Umbilical cord (tissue), 2 donors: Measurements from ENCODE around the gene THRAP3. TPM values are rescaled to one million over a fixed set of nuclear protein-coding genes. Genes with fewer than 3 reads are reported as not detected.
"Not testable (repeated sequence)": the region's sequence is repeated elsewhere in the genome, so short reads cannot be mapped to it uniquely, and the experiment has no call there.

Source experiments
- DNase-seq: peaks from one replicate; pipeline ENCODE4 v3.0.0-alpha.2; 2015; ENCODE audit warnings: low spot score
- total RNA-seq: library from RNA; depleted of rRNA; stranded (reverse); fragments of >200 nt; gene quantifications from one replicate; pipeline ENCODE4 v1.2.3, GENCODE V29; 2014; ENCODE audit warnings: low replicate concordance; ENCODE audit not compliant: insufficient read depth

Gene THRAP3
- total RNA-seq, 1 donor from 2014 or later: 53.4 TPM

GRCh38 chr1:36204347-36204909 is 19.8 kb upstream of the THRAP3 start:
- DNase-seq: no peak

GRCh38 chr1:36206323-36206858 is 17.9 kb upstream of the THRAP3 start:
- DNase-seq: no peak

- DNase-seq: no peak
These were observed 16.9 kb upstream of the THRAP3 start for GRCh38 chr1:36207339-36207738.

- DNase-seq: peak; percentile 52
These were observed 15.1 kb upstream of the THRAP3 start for GRCh38 chr1:36208978-36209703.

- no peak for DNase-seq
These were observed 12.9 kb upstream of the THRAP3 start for GRCh38 chr1:36211307-36211706.

GRCh38 chr1:36211841-36212240 is 12.4 kb upstream of the THRAP3 start:
- DNase-seq: peak; percentile 58

GRCh38 chr1:36212782-36213181 is 11.5 kb upstream of the THRAP3 start:
- no peak for DNase-seq

GRCh38 chr1:36217670-36218069 is 6.6 kb upstream of the THRAP3 start:
- DNase-seq: peak; percentile 20

GRCh38 chr1:36221901-36222300 is 2.3 kb upstream of the THRAP3 start:
- not testable (repeated sequence) for DNase-seq

- no peak for DNase-seq
These were observed 1.5 kb upstream of the THRAP3 start for GRCh38 chr1:36222481-36223380.

GRCh38 chr1:36223381-36223995 is 755 bp upstream of the THRAP3 start:
- peak; percentile 86 for DNase-seq

- DNase-seq: no peak
These were observed 467 bp downstream of the THRAP3 start for GRCh38 chr1:36224537-36225282.

- DNase-seq: no peak
These were observed 1.1 kb downstream of the THRAP3 start for GRCh38 chr1:36225283-36225899.

- DNase-seq: not testable (repeated sequence)
These were observed 6.0 kb downstream of the THRAP3 start for GRCh38 chr1:36230279-36230678.

- DNase-seq: no peak
These were observed 6.9 kb downstream of the THRAP3 start for GRCh38 chr1:36231191-36231590.

GRCh38 chr1:36232212-36233095 is 8.2 kb downstream of the THRAP3 start:
- DNase-seq: no peak

GRCh38 chr1:36236302-36236701 is 12.1 kb downstream of the THRAP3 start:
- no peak for DNase-seq

GRCh38 chr1:36238433-36238832 is 14.2 kb downstream of the THRAP3 start:
- DNase-seq: no peak

- no peak for DNase-seq
These were observed 15.8 kb downstream of the THRAP3 start for GRCh38 chr1:36239941-36240637.
